GM21528 (cell line): Measurements from ENCODE around the gene CHRNB4.

ENCODE experiments used
- ATAC-seq: cut with Tn5 transposase; IDR thresholded peaks from one replicate; pipeline ENCODE4 v1.9.1; 2021; ENCODE audit warnings: mild to moderate bottlenecking, moderate library complexity; ENCODE audit not compliant: unreplicated experiment, low FRiP score

CHRNB4 gene

GRCh38 chr15:78635346-78635745 lies 5.7 kb downstream of the CHRNB4 start:
- ATAC-seq, result no peak

- ATAC-seq, result no peak
Measured at GRCh38 chr15:78634210-78635145, 6.5 kb downstream of the CHRNB4 start.

GRCh38 chr15:78633348-78633747 lies 7.7 kb downstream of the CHRNB4 start:
- no peak for ATAC-seq

- ATAC-seq, result no peak
Measured at GRCh38 chr15:78630886-78631633, 9.9 kb downstream of the CHRNB4 start.

GRCh38 chr15:78629716-78630065 lies 11.3 kb downstream of the CHRNB4 start:
- ATAC-seq, result no peak

- ATAC-seq, result no peak
Measured at GRCh38 chr15:78629031-78629715, 11.8 kb downstream of the CHRNB4 start.

- ATAC-seq, result no peak
Measured at GRCh38 chr15:78628227-78628626, 12.8 kb downstream of the CHRNB4 start.

GRCh38 chr15:78627348-78627747 lies 13.7 kb downstream of the CHRNB4 start:
- no peak for ATAC-seq

- no peak for ATAC-seq
Measured at GRCh38 chr15:78626381-78626995, 14.5 kb downstream of the CHRNB4 start.

GRCh38 chr15:78625606-78626280 lies 15.3 kb downstream of the CHRNB4 start:
- ATAC-seq, result no peak

GRCh38 chr15:78624651-78625590 lies 16.1 kb downstream of the CHRNB4 start:
- ATAC-seq, result no peak

GRCh38 chr15:78623786-78624497 lies 17.1 kb downstream of the CHRNB4 start:
- no peak for ATAC-seq

- ATAC-seq, result no peak
Measured at GRCh38 chr15:78621810-78622402, 19.1 kb downstream of the CHRNB4 start.

- ATAC-seq, result no peak
Measured at GRCh38 chr15:78620527-78621421, 20.2 kb downstream of the CHRNB4 start, which contains the start of gene CHRNA3. TSS of gene CHRNA3 (minus strand) at chr15:78620996. CDS start at chr15:78620794, 202 bp downstream.

- no peak for ATAC-seq
Measured at GRCh38 chr15:78620021-78620526, 20.9 kb downstream of the CHRNB4 start.

- no peak for ATAC-seq
Measured at GRCh38 chr15:78619022-78619950, 21.7 kb downstream of the CHRNB4 start.
